Measurements from ENCODE around the gene ARID4A.
"Not testable (repeated sequence)": the region's sequence is repeated elsewhere in the genome, so short reads cannot be mapped to it uniquely, and the experiment has no call there.

Gene ARID4A

GRCh38 chr14:58292187-58292586 lies 6.2 kb upstream of the ARID4A start:
- no peak for DNase-seq

- no peak for DNase-seq
Observed at GRCh38 chr14:58294201-58294600, 4.2 kb upstream of the ARID4A start.

GRCh38 chr14:58296726-58297125 lies 1.6 kb upstream of the ARID4A start:
- no peak for DNase-seq

- DNase-seq: no peak
Observed at GRCh38 chr14:58297412-58297761, 968 bp upstream of the ARID4A start.

GRCh38 chr14:58297762-58298476 lies 436 bp upstream of the ARID4A start:
- peak; percentile 100 for DNase-seq

- no peak for DNase-seq
Observed at GRCh38 chr14:58299401-58300330, 1.3 kb downstream of the ARID4A start.

- no peak for DNase-seq
Observed at GRCh38 chr14:58301416-58301815, 3.1 kb downstream of the ARID4A start.

GRCh38 chr14:58305730-58306129 lies 7.4 kb downstream of the ARID4A start:
- DNase-seq: no peak

GRCh38 chr14:58307597-58308316 lies 9.4 kb downstream of the ARID4A start:
- DNase-seq: no peak

- no peak for DNase-seq
Observed at GRCh38 chr14:58309086-58309485, 10.7 kb downstream of the ARID4A start.

- DNase-seq: no peak
Observed at GRCh38 chr14:58313699-58314098, 15.3 kb downstream of the ARID4A start.

GRCh38 chr14:58315606-58316005 lies 17.3 kb downstream of the ARID4A start:
- no peak for DNase-seq

- peak; percentile 18 for DNase-seq
Observed at GRCh38 chr14:58327019-58327418, 28.7 kb downstream of the ARID4A start.

- DNase-seq: peak; percentile 100
Observed at GRCh38 chr14:58331111-58331510, 32.8 kb downstream of the ARID4A start.

GRCh38 chr14:58332561-58332960 lies 34.2 kb downstream of the ARID4A start:
- DNase-seq: peak; percentile 57

GRCh38 chr14:58339666-58340065 lies 41.3 kb downstream of the ARID4A start:
- not testable (repeated sequence) for DNase-seq

- no peak for DNase-seq
Observed at GRCh38 chr14:58341152-58341748, 42.9 kb downstream of the ARID4A start.

GRCh38 chr14:58343535-58343934 lies 45.2 kb downstream of the ARID4A start:
- DNase-seq: not testable (repeated sequence)

- no peak for DNase-seq
Observed at GRCh38 chr14:58353516-58354299, 55.4 kb downstream of the ARID4A start.

GRCh38 chr14:58354808-58355207 lies 56.5 kb downstream of the ARID4A start:
- no peak for DNase-seq

GRCh38 chr14:58356268-58356667 lies 57.9 kb downstream of the ARID4A start:
- DNase-seq: no peak

- not testable (repeated sequence) for DNase-seq
Observed at GRCh38 chr14:58362272-58362671, 63.9 kb downstream of the ARID4A start.
